Smooth muscle cell (in vitro differentiated cells): ENCODE measurements around the gene CTCFL. TPM values are rescaled to one million over a fixed set of nuclear protein-coding genes. Genes with fewer than 3 reads are reported as not detected.

Experiments used
- DNase-seq: peaks from one replicate; lab custom pipeline; 2025; ENCODE audit not compliant: unreplicated experiment; lab: John Stamatoyannopoulos, UW
- H2AFZ ChIP-seq: fragments of 200-600 bp; sonication (generic); 2 replicates; pipeline ENCODE4 v1.6.0; 2016; ENCODE audit warnings: antibody characterized with exemption, low read depth, mild to moderate bottlenecking
- H3F3A ChIP-seq: fragments of 200-600 bp; sonication (generic); 2 replicates; pipeline ENCODE4 v1.6.0; 2017; ENCODE audit warnings: antibody characterized with exemption, low read depth
- H3K27ac ChIP-seq: fragments of 200-600 bp; sonication (generic); 2 replicates; pipeline ENCODE4 v1.5.1; 2016; ENCODE audit warnings: low read depth, mild to moderate bottlenecking
- H3K27me3 ChIP-seq: fragments of 200-600 bp; sonication (generic); 2 replicates; pipeline ENCODE4 v1.6.1; 2016; ENCODE audit warnings: low read depth, mild to moderate bottlenecking
- H3K36me3 ChIP-seq: fragments of 200-600 bp; sonication (generic); 2 replicates; pipeline ENCODE4 v1.5.1; 2016; ENCODE audit warnings: low read depth
- H3K4me1 ChIP-seq: fragments of 200-600 bp; sonication (generic); 2 replicates; pipeline ENCODE4 v1.5.1; 2016; ENCODE audit warnings: low read depth
- H3K4me2 ChIP-seq: fragments of 200-600 bp; sonication (generic); 2 replicates; pipeline ENCODE4 v1.6.0; 2016; ENCODE audit warnings: mild to moderate bottlenecking
- H3K4me3 ChIP-seq: fragments of 200-600 bp; sonication (generic); 2 replicates; pipeline ENCODE4 v1.5.1; 2016; ENCODE audit warnings: mild to moderate bottlenecking
- H3K79me2 ChIP-seq: fragments of 200-600 bp; sonication (generic); 2 replicates; pipeline ENCODE4 v1.6.0; 2016; ENCODE audit warnings: low read depth, mild to moderate bottlenecking
- H3K9ac ChIP-seq: fragments of 200-600 bp; sonication (generic); 2 replicates; pipeline ENCODE4 v1.6.0; 2016; ENCODE audit warnings: low read depth
- H3K9me3 ChIP-seq: fragments of 200-600 bp; sonication (generic); replicated peaks from 2 replicates; pipeline ENCODE4 v1.5.1; 2016; ENCODE audit warnings: low read depth
- H4K20me1 ChIP-seq: fragments of 200-600 bp; sonication (generic); 2 replicates; pipeline ENCODE4 v1.6.0; 2016; ENCODE audit warnings: low read depth
- CTCF ChIP-seq: fragments of 200-600 bp; sonication (generic); IDR thresholded peaks from 2 replicates; pipeline ENCODE4 v1.5.1; 2017; ENCODE audit warnings: borderline replicate concordance, mild to moderate bottlenecking, antibody characterized with exemption; ENCODE audit not compliant: insufficient read depth, poor library complexity, severe bottlenecking
- WGBS: methylation state at CpG from one replicate; pipeline ENCODE4 v1.1.7; 2016; ENCODE audit warnings: low lambda C conversion rate; 5-methylcytosine and 5-hydroxymethylcytosine counted together
- polyA plus RNA-seq: library from polyadenylated mRNA; unstranded; fragments of >200 nt; fragmentation: Nextera tagmentation; extraction: Ambion mirVana; gene quantifications from 2 replicates; pipeline ENCODE4 v1.2.1, GENCODE V29; 2016
- total RNA-seq: library from RNA; depleted of rRNA; stranded (reverse); fragments of >200 nt; gene quantifications from 2 replicates; pipeline ENCODE4 v1.2.3, GENCODE V29; 2014

CTCFL gene
- total and polyA plus RNA-seq, 2 experiments from 2014 or later = not detected

- no peak for DNase-seq
- no peak overlapping the region for H3K27ac ChIP-seq
- no peaks in the 10 kb centered on the region for H3K79me2 ChIP-seq
- H3K4me2 ChIP-seq = no peak overlapping the region
- no peaks in the 10 kb centered on the region for H3K9me3 ChIP-seq
- no peaks in the 10 kb centered on the region for H3K36me3 ChIP-seq
- H2AFZ ChIP-seq = no peak overlapping the region
- no peaks in the 10 kb centered on the region for H3K4me1 ChIP-seq
- peaks cover 3% of the 10 kb centered on the region for H3K27me3 ChIP-seq
- H3F3A ChIP-seq = no peaks in the 10 kb centered on the region
- TF ChIP-seq CTCF = no peak
- H3K4me3 ChIP-seq = no peak overlapping the region
- 87% methylated on average over 21 of the region's 21 CpGs for WGBS
- H4K20me1 ChIP-seq = no peaks in the 10 kb centered on the region
- H3K9ac ChIP-seq = no peak overlapping the region
These were observed 23.5 kb upstream of the CTCFL start for GRCh38 chr20:57548177-57549058.

GRCh38 chr20:57546956-57547649 lies 22.2 kb upstream of the CTCFL start:
- DNase-seq = no peak
- H2AFZ ChIP-seq = no peak overlapping the region
- H3K79me2 ChIP-seq = no peaks in the 10 kb centered on the region
- H4K20me1 ChIP-seq = no peaks in the 10 kb centered on the region
- H3K4me1 ChIP-seq = no peaks in the 10 kb centered on the region
- H3K4me3 ChIP-seq = no peak overlapping the region
- TF ChIP-seq CTCF = no peak
- no peaks in the 10 kb centered on the region for H3K36me3 ChIP-seq
- 81% methylated on average over 8 of the region's 8 CpGs for WGBS
- no peaks in the 10 kb centered on the region for H3K9me3 ChIP-seq
- no peak overlapping the region for H3K4me2 ChIP-seq
- no peak overlapping the region for H3K9ac ChIP-seq
- no peaks in the 10 kb centered on the region for H3F3A ChIP-seq
- H3K27ac ChIP-seq = no peak overlapping the region
- peaks cover 7% of the 10 kb centered on the region for H3K27me3 ChIP-seq

DNA sequence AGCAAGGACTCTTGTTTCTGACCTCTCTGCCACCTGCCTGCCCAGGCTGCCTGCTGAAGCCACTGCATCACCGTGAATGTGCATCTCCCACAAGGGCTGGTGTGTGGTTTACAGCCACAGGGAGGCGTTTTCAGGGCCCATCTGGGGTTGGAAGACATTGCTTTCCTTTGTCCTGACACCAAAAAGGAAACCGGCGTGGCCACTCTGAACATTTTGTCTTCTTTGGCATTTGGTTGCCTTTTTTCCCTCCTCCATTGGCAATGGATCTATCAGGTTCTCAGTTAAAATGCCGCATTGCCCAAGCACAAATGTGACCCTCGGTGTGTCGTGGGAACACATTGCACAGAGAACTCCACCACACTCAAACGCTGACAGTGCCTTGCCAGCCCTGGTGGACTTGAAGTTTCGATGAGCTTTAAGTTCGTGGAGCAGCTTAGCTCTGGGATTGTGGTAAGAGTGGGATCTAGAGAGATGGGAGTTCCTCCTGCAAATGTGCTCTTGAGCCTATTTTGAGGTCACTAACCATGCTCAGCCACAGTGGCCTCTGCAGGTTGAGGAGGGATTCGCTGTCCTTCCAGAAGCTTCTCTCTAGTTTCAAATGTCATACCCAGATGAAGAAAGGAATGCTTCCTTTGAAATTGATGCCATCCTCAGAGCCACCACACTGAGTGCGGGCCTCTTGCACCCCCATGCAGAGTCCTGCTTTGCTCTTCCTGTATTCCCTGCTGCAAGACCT lies 21.2 kb upstream of the CTCFL start:
- H3K4me1 ChIP-seq = peaks cover 2% of the 10 kb centered on the region
- H3K27me3 ChIP-seq = peaks cover 7% of the 10 kb centered on the region
- no peaks in the 10 kb centered on the region for H3K79me2 ChIP-seq
- no peak overlapping the region for H3K4me3 ChIP-seq
- no peaks in the 10 kb centered on the region for H3K36me3 ChIP-seq
- H3K4me2 ChIP-seq = no peak overlapping the region
- H3K27ac ChIP-seq = no peak overlapping the region
- H3F3A ChIP-seq = no peaks in the 10 kb centered on the region
- 93% methylated on average over 12 of the region's 12 CpGs for WGBS
- H3K9me3 ChIP-seq = no peaks in the 10 kb centered on the region
- no peak overlapping the region for H3K9ac ChIP-seq
- no peaks in the 10 kb centered on the region for H4K20me1 ChIP-seq
- TF ChIP-seq CTCF = no peak
- no peak for DNase-seq
- H2AFZ ChIP-seq = no peak overlapping the region
